Adipose tissue (tissue), 3 donors: ENCODE data around the gene GPR17. TPM values are rescaled to one million over a fixed set of nuclear protein-coding genes. Genes with fewer than 3 reads are reported as not detected.

Experiments
- H3K27ac ChIP-seq: one replicate; pipeline ENCODE4 v1.5.1; 2013; ENCODE audit warnings: low read depth, low read length
- WGBS, 3 donors: extraction: QIAGEN DNeasy Blood & Tissue Kit; methylation state at CpG; one replicate each; pipeline ENCODE4 v1.1.7; 2013; 5-methylcytosine and 5-hydroxymethylcytosine counted together
- polyA plus RNA-seq, 3 donors: library from polyadenylated mRNA; stranded (reverse); fragments of 200-250 nt; gene quantifications; one replicate each; pipeline ENCODE4 v1.2.3, GENCODE V29; 2013
- donor health status: healthy with polysubstance abuse.
- donor health status: Bipolar disorder and iron deficiency.
- donor health status: healthy.

The GPR17 gene
- polyA plus RNA-seq, 3 donors: 0.10 to 2.4 (median 1.8) TPM

- H3K27ac ChIP-seq: no peak overlapping the region
- WGBS, 3 donors: 90 to 93% (median 91%) methylated on average over 33 of the region's 33 CpGs
Observed at GRCh38 chr2:127636248-127637235, 9.4 kb upstream of the GPR17 start.

- 63 to 70% (median 66%) methylated on average over 13 of the region's 13 CpGs for WGBS, 3 donors
- no peak overlapping the region for H3K27ac ChIP-seq
Observed at GRCh38 chr2:127637236-127637630, 8.7 kb upstream of the GPR17 start.

GRCh38 chr2:127637725-127638252, 8.2 kb upstream of the GPR17 start:
- 23 to 48% (median 26%) methylated on average over 8 of the region's 8 CpGs for WGBS, 3 donors
- H3K27ac ChIP-seq: peak overlapping the region; percentile 92

- peak overlapping the region; percentile 92 for H3K27ac ChIP-seq
- WGBS, 3 donors: 58 to 62% (median 58%) methylated on average over 23 of the region's 23 CpGs
Observed at GRCh38 chr2:127638361-127639110, 7.4 kb upstream of the GPR17 start.

GRCh38 chr2:127639111-127639474, 6.9 kb upstream of the GPR17 start:
- WGBS, 3 donors: 87 to 92% (median 90%) methylated on average over 13 of the region's 13 CpGs
- H3K27ac ChIP-seq: no peak overlapping the region

- no peak overlapping the region for H3K27ac ChIP-seq
- WGBS, 3 donors: 81 to 87% (median 83%) methylated on average over 23 to 25 of the region's 25 CpGs
Observed at GRCh38 chr2:127640082-127641072, 5.6 kb upstream of the GPR17 start.

GRCh38 chr2:127641133-127641532, 4.8 kb upstream of the GPR17 start:
- WGBS, 3 donors: 85 to 91% (median 88%) methylated on average over 6 of the region's 6 CpGs
- H3K27ac ChIP-seq: no peak overlapping the region

- H3K27ac ChIP-seq: no peak overlapping the region
- WGBS, 3 donors: 60 to 72% (median 62%) methylated on average over 20 to 25 of the region's 25 CpGs
Observed at GRCh38 chr2:127641846-127642507, 4.0 kb upstream of the GPR17 start.

- no peak overlapping the region for H3K27ac ChIP-seq
- WGBS, 3 donors: 79 to 87% (median 85%) methylated on average over 17 of the region's 17 CpGs
Observed at GRCh38 chr2:127642706-127643438, 3.1 kb upstream of the GPR17 start.

- no peak overlapping the region for H3K27ac ChIP-seq
- WGBS, 3 donors: 91 to 96% (median 91%) methylated on average over 15 of the region's 15 CpGs
Observed at GRCh38 chr2:127643439-127644065, 2.4 kb upstream of the GPR17 start.

- 87 to 90% (median 88%) methylated on average over 18 to 19 of the region's 19 CpGs for WGBS, 3 donors
- no peak overlapping the region for H3K27ac ChIP-seq
Observed at GRCh38 chr2:127644066-127645025, 1.6 kb upstream of the GPR17 start.

GRCh38 chr2:127645026-127645394, 943 bp upstream of the GPR17 start:
- WGBS, 3 donors: 65 to 88% (median 76%) methylated on average over 1 of the region's 1 CpG
- no peak overlapping the region for H3K27ac ChIP-seq

GRCh38 chr2:127646487-127647241, 711 bp downstream of the GPR17 start:
- no peak overlapping the region for H3K27ac ChIP-seq
- 66 to 85% (median 69%) methylated on average over 24 of the region's 24 CpGs for WGBS, 3 donors

GRCh38 chr2:127647242-127648190, 1.6 kb downstream of the GPR17 start:
- WGBS, 3 donors: 75 to 78% (median 76%) methylated on average over 16 of the region's 16 CpGs
- H3K27ac ChIP-seq: no peak overlapping the region
